Measurements from ENCODE around the gene HIPK1.

DNA sequence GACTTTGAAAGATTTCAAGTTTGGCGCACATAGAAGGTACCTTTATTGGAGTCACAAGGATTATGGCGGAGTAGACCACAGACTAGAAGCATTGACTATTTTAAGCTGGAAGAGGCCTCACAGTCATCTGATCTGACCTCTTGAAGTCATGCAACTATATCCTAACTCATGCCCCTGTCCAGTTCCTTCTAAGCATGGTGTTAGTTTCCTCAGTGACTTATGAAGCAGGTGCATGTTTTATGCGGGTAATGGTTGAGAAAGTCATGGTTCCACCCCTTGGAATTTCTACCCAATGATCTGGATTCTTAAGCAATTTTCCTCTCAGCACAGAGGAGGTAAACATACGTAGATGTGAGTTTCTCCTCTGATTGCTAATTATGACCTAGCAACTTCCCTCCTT lies 61.8 kb downstream of the HIPK1 start:
- TF ChIP-seq, protein P1, sequence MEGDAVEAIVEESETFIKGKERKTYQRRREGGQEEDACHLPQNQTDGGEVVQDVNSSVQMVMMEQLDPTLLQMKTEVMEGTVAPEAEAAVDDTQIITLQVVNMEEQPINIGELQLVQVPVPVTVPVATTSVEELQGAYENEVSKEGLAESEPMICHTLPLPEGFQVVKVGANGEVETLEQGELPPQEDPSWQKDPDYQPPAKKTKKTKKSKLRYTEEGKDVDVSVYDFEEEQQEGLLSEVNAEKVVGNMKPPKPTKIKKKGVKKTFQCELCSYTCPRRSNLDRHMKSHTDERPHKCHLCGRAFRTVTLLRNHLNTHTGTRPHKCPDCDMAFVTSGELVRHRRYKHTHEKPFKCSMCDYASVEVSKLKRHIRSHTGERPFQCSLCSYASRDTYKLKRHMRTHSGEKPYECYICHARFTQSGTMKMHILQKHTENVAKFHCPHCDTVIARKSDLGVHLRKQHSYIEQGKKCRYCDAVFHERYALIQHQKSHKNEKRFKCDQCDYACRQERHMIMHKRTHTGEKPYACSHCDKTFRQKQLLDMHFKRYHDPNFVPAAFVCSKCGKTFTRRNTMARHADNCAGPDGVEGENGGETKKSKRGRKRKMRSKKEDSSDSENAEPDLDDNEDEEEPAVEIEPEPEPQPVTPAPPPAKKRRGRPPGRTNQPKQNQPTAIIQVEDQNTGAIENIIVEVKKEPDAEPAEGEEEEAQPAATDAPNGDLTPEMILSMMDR (IDR thresholded peaks at IDR 0.05) = no peak
- TF ChIP-seq POLR2AphosphoS5 (IDR thresholded peaks at IDR 0.05) (no peak), POLR2A (IDR thresholded peaks at IDR 0.05) (no peak), EP300 (IDR thresholded peaks at IDR 0.05) (no peak)

Measured in gastroesophageal sphincter (tissue), 3 donors.